ENCODE measurements around the gene SRPRB.

- TF ChIP-seq EZH2 (IDR thresholded peaks at IDR 0.05; ENCODE audit: insufficient read depth, poor library complexity, severe bottlenecking) (no peak), EZH2phosphoT487 (IDR thresholded peaks at IDR 0.05; ENCODE audit: insufficient read depth, low read depth) (no peak)
Measured at GRCh38 chr3:133853925-133854227, 48.3 kb downstream of the SRPRB start.
